Caki2 (cell line): ENCODE data around the gene SLC24A1. TPM values are rescaled to one million over a fixed set of nuclear protein-coding genes. Genes with fewer than 3 reads are reported as not detected.
A peak's percentile ranks its signal among the peaks of the same experiment; 100 is the strongest.

ENCODE experiments used
- DNase-seq: peaks from one replicate; pipeline ENCODE4 v3.0.0-alpha.2; 2015; ENCODE audit warnings: low read depth
- in situ Hi-C: cut with HindIII; loops from 2 replicates; pipeline ENCODE4 v1.10.0; 2016; ENCODE audit warnings: low sequenced_read_pairs, low pct_unique_long_range_greater_than_20kb, mixed read lengths
- total RNA-seq: library from RNA; depleted of rRNA; stranded (reverse); fragments of >200 nt; shearing (Covaris generic); gene quantifications from 2 replicates; pipeline ENCODE4 v1.2.3, GENCODE V29; 2014; ENCODE audit warnings: low replicate concordance

The SLC24A1 gene
- total RNA-seq, 1 experiment from 2014 or later: 7.8 TPM

DNA sequence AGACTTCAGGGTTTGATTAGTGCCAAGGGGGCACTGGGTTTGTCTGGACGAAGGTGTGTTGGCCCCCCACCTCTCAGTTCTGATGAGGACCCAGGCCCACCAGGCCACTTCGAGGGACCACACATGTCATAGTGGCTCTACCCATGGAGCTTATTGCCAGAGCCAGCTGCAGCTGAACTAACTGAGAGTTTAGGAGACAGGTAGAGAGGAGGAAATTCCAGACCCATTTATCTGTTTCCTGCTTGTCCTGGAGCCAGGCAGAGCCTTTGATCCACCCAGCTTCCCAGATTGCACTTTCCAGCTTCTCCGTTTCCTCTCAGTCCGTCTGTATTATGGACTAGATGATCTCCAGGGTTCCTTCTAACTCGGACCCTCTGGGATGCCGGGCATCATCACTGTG, 20.9 kb downstream of the SLC24A1 start:
- in situ Hi-C loops: loop anchor here (25.0 kb wide), 1 partner anchor 195 kb away; no protein-coding TSS in a partner anchor
- DNase-seq: no peak

DNA sequence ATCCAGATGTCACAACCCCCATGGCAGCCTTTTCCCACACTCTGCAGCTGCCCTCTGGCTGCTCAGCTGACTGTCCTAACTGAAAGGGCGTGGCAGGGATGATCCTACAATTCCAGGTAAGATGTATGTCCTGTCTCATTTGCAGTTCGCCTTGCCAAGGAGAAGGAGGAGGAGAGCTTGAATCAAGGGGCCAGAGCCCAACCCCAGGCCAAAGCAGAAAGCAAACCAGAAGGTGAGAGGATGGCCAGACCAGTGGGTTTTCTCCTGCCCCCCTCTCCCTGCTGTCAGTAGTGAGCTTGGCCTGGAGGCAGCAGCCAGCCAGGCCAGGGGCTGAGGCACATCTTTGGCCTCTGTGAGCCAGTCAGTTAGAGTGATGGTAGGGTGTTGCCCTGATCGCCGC, 22.5 kb downstream of the SLC24A1 start:
- no peak for DNase-seq
- in situ Hi-C loops: loop anchor here (25.0 kb wide), 1 partner anchor 193 kb away; no protein-coding TSS in a partner anchor

DNA sequence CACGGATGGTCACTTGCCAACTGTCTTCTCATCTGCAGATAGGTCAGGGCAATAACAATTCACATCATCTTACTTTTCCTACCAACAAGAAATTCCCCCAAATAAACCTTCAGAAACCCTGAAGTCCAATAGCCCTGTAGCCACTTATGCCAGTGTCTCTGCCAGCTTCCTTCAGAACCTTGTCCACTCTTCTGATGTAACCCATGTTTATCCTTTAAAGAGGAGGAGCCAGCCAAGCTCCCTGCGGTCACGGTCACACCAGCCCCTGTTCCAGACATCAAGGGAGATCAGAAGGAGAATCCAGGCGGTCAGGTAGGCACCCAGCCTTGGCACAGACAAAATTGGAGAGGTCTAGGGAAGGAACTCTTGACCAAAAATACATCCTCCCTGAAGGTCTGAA, 23.7 kb downstream of the SLC24A1 start:
- in situ Hi-C loops: loop anchor here (25.0 kb wide), 1 partner anchor 192 kb away; no protein-coding TSS in a partner anchor

DNA sequence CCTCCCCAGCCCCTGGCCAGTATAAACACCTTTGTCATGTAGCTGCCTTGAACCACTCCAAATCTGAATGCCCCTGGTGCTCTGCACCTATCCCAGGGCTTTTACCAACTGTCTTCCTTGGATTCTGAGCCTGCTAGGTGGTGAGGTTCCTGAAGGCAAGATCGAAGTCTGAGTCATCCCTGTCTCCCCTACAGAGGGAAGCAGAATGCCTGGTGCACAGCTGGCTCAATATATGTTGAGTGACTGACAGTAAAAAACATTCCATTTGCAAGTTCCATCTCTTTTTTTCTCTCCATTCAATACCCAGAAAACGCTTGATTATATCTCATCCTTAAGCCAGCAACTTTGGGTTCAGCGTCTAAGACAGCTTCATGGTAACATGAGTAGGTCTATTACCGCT, 24.7 kb downstream of the SLC24A1 start:
- in situ Hi-C loops: loop anchor here (25.0 kb wide), 1 partner anchor 191 kb away; no protein-coding TSS in a partner anchor
- no peak for DNase-seq

More for the DNA sequence above, 23.7 kb downstream of the SLC24A1 start:
- DNase-seq: no peak

DNA sequence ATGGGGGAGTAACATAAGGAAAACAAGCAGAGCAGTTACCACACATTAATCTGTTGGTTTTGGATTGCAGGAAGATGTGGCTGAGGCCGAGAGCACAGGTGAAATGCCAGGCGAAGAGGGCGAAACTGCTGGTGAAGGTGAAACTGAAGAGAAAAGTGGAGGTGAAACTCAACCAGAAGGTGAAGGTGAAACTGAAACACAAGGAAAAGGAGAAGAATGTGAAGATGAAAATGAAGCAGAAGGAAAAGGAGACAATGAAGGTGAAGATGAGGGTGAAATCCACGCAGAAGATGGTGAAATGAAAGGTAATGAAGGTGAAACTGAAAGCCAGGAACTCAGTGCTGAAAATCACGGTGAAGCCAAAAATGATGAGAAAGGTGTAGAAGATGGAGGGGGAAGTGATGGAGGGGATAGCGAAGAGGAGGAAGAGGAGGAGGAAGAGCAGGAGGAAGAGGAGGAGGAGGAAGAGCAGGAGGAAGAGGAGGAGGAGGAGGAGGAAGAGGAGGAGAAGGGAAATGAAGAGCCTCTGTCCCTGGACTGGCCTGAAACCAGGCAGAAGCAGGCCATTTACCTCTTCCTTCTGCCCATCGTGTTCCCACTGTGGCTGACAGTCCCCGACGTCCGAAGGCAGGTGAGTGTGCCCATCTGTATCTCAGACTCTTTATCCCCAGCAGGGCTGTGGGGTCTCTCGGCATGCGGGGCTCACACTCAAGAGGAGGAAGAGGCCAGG, 28.7 kb downstream of the SLC24A1 start:
- in situ Hi-C loops: no loop called here
- DNase-seq: no peak

DNA sequence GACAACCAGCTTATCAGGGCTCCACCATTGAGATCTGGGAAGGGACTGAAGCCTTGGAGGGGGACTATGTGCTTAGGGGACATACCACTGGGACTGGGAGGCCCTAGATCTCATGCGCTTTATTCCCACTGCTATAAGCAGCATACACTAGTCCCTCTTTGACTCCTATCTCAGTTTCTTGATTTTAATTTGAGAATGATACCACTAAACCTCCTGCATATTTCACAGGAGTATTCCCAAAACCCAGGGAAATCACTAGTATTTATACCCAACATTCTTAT, 29.2 kb downstream of the SLC24A1 start:
- no peak for DNase-seq
- in situ Hi-C loops: no loop called here

DNA sequence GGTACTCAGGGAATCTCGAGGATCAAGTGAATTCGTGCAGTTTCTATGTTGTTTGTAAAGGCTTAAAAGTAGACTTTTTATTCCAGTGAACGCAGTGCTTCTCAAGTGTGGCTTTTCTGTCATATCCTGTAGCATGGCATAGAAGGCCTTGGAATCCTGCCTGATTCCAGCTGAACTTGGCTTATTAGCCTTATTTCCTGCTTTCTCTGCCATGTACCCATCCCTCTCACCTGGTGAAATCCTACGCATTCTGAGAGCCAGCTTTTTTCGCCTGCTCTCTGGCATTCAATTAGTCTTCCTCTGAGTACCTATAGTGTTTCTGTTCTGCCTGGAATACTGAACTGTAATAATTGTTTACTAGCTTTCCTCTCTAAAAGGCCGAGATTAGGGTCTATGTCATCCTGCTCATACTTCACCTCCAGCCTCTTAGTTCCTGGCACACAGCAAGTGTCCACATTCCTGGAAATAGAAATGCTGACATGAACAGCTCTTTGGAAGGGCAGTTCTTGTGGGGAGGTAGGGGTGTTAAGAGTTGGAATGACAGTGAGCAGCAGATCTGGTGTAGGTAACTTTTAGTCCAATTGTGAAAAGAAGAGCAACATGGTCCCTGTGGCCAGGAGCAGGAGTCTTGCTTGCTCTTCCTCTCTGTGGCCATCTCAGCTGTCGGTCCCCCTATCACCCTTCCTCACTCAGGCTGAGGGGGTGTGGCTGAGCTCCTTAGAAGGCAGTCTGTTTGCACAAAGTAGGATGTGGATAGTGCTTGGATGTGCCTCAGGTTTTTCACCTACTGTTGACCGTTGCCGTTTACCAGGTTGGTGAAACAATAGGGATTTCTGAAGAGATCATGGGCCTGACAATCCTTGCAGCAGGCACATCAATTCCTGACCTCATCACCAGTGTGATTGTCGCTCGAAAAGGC, 30.4 kb downstream of the SLC24A1 start:
- DNase-seq: no peak
- in situ Hi-C loops: no loop called here

- in situ Hi-C loops: no loop called here
- DNase-seq: no peak
These were observed 31.6 kb downstream of the SLC24A1 start for GRCh38 chr15:65653341-65653740.

DNA sequence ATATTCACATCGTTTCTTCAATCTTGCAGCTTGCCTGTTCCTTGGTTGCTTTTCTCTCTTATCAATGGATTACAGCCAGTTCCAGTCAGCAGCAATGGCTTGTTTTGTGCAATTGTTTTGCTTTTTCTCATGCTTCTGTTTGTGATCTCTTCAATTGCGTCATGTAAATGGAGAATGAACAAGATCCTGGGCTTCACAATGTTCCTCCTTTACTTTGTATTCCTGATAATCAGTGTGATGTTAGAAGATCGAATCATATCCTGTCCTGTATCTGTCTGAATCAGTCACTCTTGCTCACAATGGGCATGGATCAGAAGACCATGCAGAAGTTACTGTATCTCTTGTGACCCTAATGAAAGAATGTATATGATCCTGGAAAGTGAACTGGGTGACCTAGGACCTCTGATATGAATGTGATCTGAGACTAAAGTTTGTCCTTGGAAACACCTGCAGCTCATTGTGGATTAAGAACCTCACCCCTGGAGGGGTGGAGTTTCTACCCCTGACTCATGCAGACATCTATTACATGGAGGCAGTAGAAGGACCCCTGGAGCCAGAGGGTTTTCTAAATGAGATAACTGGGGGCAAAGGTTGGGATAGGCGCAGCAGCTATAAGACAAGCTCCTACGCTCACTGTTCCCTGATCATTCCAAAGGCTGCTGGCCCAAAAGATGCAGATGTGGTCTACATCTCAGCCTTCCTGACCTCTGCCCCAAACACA, 32.2 kb downstream of the SLC24A1 start:
- in situ Hi-C loops: no loop called here
- no peak for DNase-seq

- peak; percentile 22 for DNase-seq
- in situ Hi-C loops: no loop called here
These were observed 33.3 kb downstream of the SLC24A1 start for GRCh38 chr15:65655026-65655425.

GRCh38 chr15:65655457-65655856, 33.7 kb downstream of the SLC24A1 start:
- no peak for DNase-seq
- in situ Hi-C loops: no loop called here

DNA sequence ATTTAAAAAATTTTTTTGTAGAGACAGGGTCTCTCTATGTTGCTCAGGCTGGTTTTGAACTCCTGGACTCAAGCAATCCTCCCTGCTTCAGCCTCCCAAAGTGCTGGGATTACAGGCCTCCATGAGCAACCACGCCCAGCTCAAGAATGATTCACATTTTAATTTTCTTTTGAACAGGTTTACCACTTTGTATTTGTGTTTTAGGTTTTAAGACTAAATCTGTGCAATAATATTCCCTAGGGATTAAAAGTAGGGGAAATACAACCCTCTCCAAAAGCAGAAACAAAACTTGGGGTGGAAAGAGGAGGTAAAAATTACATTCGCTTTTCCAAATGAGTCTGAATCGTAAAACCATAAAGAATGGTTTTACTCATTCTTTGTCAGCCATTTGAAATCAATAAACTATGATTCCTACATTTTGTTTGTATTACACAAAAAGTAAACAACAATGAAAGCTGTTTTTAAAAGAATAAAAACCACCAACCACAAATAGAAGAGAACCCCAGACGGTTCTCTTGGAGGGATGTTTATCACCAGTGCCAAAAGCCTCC, 37.8 kb downstream of the SLC24A1 start:
- in situ Hi-C loops: no loop called here
- DNase-seq: no peak

- DNase-seq: no peak
- in situ Hi-C loops: no loop called here
These were observed 39.2 kb downstream of the SLC24A1 start for GRCh38 chr15:65660927-65661326.

DNA sequence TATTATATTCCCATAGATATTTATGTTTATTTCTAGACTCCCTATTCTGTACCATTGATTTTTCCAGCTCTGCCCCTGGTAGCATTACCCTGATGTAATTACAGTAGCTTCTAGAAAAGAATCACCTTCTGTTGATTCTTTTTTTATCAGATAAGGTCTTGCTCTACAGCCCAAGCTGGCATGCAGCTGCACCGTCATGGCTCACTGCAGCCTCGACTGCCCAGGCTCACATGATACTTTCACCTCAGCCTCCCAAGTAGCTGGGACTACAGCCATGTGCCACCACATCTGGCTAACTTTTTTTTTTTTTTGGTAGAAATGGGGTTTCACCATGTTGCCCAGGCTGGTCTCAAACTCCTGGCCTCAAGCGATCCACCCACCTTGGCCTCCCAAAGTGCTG, 41.8 kb downstream of the SLC24A1 start:
- DNase-seq: no peak
- in situ Hi-C loops: no loop called here

GRCh38 chr15:65666257-65666656, 44.5 kb downstream of the SLC24A1 start:
- DNase-seq: peak; percentile 47
- in situ Hi-C loops: no loop called here

DNA sequence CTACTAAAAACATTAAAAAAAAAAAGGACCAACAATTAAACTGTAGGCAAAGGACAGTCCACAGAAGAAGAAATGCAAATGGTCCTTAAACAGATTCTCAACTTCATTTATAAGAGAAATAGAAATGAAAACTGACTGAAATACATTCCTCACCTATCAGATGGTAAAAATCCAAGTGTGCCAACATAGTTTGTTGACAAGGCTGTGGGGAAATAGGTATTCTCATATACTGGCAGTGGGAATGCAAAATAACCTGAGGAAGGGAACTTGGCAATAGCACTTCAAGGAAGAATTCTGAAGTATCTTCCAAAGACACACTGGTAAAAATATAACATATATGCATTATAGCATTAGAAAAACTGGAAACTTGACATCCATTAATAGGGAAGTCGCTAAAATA, 53.8 kb downstream of the SLC24A1 start:
- no peak for DNase-seq
- in situ Hi-C loops: no loop called here

DNA sequence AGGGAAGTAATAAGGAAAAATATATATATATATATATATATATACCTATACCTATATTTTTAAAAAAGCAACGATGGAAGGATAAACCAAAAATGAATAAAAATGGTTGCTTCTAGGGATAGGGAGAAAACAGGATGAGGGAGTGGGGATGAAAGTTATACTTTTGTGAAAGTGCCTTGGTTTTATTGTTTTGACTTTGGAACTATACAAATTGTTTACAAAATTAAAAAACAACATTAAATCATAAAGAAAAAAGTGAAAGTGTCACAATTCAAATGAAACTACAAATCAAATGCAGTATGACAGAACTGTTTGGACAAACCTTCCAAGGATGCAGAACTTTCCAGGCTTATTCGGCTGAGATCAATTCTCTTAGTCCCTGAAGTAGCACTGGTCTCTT, 54.4 kb downstream of the SLC24A1 start:
- DNase-seq: no peak
- in situ Hi-C loops: no loop called here

GRCh38 chr15:65680544-65680943, 58.8 kb downstream of the SLC24A1 start:
- in situ Hi-C loops: no loop called here

More at GRCh38 chr15:65680544-65680943, 58.8 kb downstream of the SLC24A1 start:
- no peak for DNase-seq
